HG03135 (cell line): ENCODE data around the gene CRIP1.

Source experiments
- ATAC-seq: cut with Tn5 transposase; IDR thresholded peaks from one replicate; pipeline ENCODE4 v1.9.1; 2021; ENCODE audit warnings: mild to moderate bottlenecking, moderate library complexity; ENCODE audit not compliant: unreplicated experiment

Gene CRIP1

DNA sequence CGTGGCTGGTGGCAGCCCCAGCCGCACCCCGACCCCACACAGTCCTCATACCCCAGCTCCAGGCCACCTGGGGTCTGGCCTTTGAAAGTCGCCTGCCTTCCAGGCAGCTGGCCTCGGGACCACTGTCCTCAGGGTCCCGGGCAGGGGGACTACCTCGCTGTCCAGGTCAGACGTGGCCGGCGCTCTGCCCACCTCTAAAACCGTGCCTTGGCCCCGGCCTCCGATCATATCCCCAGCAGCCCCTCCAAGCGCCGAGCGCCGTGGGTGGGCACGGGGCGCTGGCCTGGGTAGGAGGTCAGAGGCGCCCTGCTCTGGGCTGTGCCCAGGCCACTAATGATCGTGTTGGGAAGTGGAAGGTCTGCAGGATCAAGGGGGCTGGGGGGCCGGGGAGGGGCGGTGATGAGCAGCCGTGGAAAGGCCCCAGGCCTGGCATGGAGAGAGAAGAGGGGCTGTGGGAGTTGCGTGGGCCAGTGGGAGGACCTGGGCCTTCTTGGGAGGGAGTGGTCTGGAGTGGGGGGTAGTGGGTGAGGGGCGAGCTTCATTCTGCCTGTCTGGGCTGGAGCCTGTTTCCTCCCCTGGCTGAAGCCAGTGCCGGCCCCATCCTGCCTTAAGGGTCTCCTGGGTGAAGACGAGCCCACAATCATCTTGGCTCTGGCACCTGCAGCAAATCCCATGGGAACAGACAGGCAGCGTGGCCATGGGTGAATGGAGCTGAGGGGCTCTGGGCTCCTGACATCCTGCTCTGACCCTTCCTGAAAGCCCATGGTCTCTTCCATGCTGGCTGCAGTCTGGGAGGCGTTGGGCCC lies 44.6 kb downstream of the CRIP1 start:
- no peak for ATAC-seq

DNA sequence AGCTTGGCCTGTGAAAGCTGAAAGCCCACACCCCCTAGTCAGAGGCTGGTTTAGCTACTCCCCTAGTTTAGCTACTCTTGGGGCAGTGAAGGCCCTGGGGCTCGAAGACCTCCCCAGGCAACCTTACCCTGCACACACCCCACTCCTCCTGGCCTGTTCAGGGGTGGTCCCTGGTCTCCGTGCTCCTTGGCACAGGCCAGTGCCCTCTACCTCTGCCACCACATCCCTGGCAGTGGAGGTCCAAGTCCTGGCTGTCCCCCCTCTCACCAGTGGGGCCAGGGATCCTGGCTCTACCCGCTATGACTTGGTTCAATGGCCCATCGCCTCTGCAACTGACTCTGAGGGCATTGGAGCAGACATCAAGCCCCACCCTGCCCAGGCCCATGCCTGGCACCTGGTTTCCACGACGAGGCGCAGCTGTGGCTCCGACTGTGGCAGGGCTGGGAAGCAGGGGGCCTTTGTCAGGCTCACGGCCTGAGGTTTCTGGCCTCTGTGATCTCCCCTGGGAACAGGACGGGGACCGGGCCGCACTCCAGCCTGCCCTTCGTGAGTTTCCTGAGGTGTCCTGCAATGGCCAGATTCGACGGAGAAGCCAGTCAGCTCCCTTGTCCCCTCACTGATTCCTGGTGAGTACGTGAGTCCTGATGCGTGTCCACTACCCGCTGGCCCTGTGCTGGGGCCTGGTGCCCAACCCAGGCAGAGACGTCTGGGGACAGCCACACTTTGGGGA lies 45.4 kb downstream of the CRIP1 start:
- no peak for ATAC-seq

DNA sequence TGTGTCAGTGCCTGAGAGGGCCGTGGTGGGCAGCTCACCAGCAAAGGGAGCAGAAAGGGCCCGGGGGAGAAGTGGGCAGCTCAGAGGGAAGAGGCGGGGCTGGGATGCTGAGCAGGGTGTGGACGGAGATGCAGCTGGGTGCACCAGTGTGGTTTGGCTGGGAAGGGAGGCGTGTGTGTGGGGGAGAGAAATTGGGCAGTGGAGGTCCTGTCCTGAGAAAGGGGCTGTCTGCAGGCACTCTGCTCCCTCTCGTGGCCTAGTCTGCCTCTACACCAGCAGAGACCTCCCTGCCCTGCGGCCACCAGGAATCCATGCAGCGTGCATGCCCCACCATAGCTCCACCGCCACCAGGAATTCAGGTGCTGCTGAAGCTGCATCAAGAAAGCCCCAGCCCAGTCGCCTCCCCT lies 46.1 kb downstream of the CRIP1 start:
- ATAC-seq: no peak

DNA sequence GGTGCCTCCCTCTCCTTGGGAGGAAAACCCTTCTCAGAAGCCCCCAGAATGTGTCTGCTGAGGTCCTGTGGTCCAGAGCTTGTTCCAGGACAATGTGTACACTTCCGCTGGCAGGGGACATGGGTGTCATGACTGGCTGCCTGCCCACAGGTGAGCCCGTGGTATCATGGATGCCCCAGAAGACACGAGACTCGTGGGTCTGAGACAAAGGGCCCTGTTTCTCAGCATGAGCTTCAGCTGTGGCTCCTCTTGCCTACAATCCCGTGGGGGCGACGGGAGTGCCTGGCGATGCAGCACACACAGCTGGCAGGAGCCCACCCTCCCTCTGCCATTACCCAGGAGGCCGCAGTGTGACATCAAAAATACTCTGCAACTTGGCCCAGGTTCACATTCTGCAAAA lies 46.7 kb downstream of the CRIP1 start:
- ATAC-seq: no peak

DNA sequence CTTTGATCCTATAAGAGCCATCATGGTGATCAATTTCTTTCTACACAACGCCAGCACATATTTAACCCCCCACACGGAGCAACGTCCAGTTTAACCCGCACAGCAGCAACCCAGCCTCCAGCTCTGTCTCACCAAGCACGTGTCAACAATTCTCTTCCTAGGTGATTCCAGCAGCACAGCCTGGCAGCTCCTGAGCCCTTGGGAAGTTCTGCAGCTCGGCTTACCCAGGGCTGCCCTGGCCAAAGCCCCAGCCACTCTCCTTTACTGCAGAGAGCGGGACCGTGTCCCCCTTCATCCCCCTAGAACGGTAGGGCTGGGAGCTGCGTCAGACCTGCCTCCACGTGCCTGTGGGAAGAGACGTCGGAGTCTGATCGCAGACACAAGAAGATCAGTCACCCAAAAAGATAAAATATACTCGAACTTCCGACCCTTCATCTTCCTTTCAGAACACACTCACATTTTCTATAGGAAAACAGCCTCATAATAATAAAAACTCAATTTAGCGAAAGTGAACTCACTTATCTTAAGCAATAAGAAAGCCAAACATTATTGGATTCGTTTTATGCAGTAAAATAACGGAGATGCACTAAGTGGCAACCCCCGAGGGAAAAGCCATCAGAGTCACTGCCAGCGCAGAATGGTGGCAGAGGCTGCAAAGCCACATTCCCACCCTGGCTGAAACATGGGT lies 47.3 kb downstream of the CRIP1 start:
- no peak for ATAC-seq

DNA sequence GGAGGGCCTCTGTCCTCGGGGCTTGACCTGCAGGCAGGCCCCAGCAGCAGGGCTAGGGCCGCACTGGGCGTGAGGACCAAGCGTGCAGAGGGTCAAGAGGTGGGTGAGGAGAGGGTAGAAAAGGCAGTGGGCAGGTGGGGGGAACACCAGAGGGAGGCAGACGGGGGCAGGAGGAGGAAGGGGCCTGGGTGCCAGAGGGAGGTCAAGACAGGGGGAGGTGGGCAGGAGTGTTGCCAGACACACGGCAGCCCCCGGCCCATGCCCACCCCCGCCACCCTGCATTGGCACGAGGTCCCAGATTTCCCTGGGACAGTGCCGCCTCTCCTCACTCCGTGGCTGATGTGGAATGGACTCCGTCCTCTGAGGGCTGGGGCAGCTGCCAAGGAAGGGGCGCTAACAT lies 47.9 kb downstream of the CRIP1 start:
- ATAC-seq: no peak

DNA sequence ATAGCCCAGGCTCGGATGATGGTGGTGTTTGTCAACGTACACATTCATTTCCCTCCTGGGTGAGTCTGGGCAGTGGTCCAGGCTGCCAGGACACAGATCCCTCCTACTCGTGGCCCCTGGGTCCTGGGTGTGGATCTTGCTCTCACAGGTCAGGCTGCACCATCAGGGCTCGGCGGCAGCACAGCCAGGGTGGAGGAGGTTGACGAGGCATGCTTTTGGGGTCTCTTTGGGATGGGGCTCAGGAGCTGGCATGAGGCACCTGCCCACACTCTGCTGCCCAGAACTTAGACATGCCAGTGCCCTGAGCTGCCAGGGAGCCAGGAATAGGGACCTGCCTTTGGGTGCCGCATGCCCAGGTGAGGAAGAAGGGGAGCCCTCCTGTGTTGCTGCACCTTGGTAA lies 49.4 kb downstream of the CRIP1 start:
- ATAC-seq: no peak

DNA sequence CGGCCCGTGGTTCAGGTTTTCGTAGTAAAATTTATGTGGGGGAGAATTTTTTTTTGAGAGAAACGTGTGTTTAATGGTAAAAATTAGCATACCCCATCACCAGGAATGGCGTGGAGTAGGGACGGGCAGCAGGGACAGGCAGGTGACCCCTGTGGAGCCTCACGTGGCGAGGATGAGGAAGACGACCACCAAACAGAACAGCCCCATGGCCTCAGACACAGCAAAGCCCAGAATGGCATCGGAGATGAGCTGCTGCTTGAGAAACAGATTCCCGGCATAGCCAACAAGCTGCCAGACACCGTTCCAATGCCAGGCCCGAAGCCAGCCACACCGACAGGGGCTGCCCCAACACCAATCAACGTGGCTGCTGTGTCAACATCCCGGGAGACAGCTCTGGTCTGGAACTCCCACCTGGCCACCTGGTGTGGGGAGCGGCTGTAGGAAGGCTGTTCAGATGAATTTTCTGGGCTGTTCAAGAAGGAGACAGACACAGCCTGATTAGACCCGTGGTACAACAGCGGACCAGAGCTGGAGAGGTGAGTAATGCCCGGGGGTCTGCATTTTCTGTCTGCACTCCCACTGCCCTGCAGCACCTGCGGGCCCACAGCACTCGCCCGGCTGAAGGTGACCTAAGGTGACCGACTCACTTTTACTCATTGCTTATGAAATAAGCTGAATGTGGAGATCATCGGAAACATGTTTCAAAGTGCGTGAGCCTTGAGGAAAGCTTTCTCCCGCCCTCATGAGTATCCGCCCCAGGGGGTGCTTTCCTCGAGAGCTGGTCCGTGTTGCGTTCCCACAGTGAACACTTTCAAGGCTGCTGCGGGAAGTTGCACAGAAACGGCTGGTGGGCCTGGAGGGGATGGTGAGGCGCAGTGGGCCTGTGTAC lies 50.2 kb downstream of the CRIP1 start:
- no peak for ATAC-seq

DNA sequence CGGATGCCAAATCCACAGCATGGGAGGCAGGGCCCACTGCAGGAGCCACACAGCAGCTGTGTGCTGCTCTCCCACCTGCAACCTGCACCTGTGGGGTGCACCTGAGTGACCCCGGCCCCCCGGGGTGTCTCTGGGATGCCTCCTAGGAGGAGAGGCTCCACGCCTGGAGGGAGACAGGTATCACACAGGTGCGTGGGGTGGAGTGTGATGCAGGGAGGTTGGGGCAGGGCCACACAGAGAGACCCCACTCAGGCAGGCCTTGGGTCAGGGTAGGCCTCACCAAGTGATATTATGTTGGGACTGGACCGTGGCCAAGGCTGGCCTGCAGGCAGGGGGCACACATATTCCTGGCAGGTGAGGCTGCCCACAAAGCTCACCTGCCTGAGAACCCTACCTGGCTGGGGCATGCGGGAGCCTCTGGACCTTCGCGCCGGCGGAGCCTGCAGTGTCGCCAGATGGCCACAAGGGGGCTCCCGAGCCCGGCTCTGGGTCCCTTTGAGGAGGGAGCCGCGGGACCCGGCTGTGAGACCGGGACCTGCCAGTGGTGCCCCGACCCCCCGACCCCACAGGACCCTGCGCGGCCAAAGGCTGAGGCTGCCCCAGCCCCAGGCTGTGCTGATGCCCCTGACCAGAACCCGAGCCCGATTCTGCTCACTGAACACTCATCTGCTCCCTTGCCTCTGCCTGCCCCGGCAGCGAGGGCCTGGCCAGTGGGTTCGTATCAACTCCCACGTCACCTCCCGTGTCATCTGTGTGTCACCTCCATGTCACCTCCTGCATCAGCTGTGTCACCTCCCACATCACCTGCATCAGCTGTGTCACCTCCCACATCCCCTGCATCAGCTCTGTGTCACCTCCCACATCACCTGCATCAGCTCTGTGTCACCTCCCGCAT lies 51.1 kb downstream of the CRIP1 start:
- ATAC-seq: no peak
